Upper lobe of right lung (tissue), 1 donor: ENCODE results near the gene TTC28. TPM values are rescaled to one million over a fixed set of nuclear protein-coding genes. Genes with fewer than 3 reads are reported as not detected.

Source experiments
- ATAC-seq: fragments of 200-7000 bp; cut with Tn5 transposase; one replicate; pipeline ENCODE4 v1.9.1; 2020; ENCODE audit warnings: mild to moderate bottlenecking, moderate library complexity
- DNase-seq: peaks from one replicate; pipeline ENCODE4 v3.0.0-alpha.2; 2020
- H3K27ac ChIP-seq: fragments of 200-600 bp; one replicate; pipeline ENCODE4 v1.8.0; 2022
- H3K27me3 ChIP-seq: fragments of 200-600 bp; one replicate; pipeline ENCODE4 v1.8.0; 2022; ENCODE audit warnings: mild to moderate bottlenecking
- H3K36me3 ChIP-seq: fragments of 200-600 bp; one replicate; pipeline ENCODE4 v1.8.0; 2022
- H3K4me1 ChIP-seq: fragments of 200-600 bp; one replicate; pipeline ENCODE4 v1.8.0; 2022
- H3K4me3 ChIP-seq: fragments of 200-600 bp; one replicate; pipeline ENCODE4 v1.8.0; 2022; ENCODE audit warnings: mild to moderate bottlenecking
- H3K9me3 ChIP-seq: fragments of 200-600 bp; one replicate; pipeline ENCODE4 v1.8.0; 2022
- CTCF ChIP-seq: fragments of 200-600 bp; IDR thresholded peaks from one replicate; pipeline ENCODE4 v1.8.0; 2022; ENCODE audit warnings: antibody characterized with exemption
- intact Hi-C: fragments of 100-400 bp; cut with DNase I; formaldehyde crosslinking; loops from one replicate; pipeline ENCODE4 v1.11.0; 2022
- total RNA-seq: library from RNA; stranded (reverse); fragmentation: NEBNext Ultra II Directional; extraction: Animal tissue kit (Norgen Biotek cat#: 25700); gene quantifications from one replicate; pipeline ENCODE4 v1.2.1, GENCODE V29; 2021
- donor health status: DM: no; HTN: yes; CAD: no; lungs with severe emphysema.

TTC28 gene
- total RNA-seq, 1 donor from 2014 or later: 48.7 TPM

- intact Hi-C loops: no loop called here
- Histone ChIP-seq H3K36me3 (peaks cover 6% of the 10 kb centered on the region), H3K4me3 (no peak overlapping the region), H3K4me1 (peaks cover 16% of the 10 kb centered on the region), H3K27me3 (no peaks in the 10 kb centered on the region), H3K27ac (no peak overlapping the region), H3K9me3 (no peaks in the 10 kb centered on the region)
- no peak for ATAC-seq
- no peak for TF ChIP-seq CTCF
- no peak for DNase-seq
Measured at GRCh38 chr22:27973846-27974245, 705.8 kb downstream of the TTC28 start.

- intact Hi-C loops: no loop called here
- DNase-seq (no peak), ATAC-seq (no peak)
- H3K9me3 ChIP-seq: no peaks in the 10 kb centered on the region
- peaks cover 4% of the 10 kb centered on the region for H3K36me3 ChIP-seq
- H3K4me3 ChIP-seq: no peak overlapping the region
- H3K4me1 ChIP-seq: peaks cover 16% of the 10 kb centered on the region
- TF ChIP-seq CTCF: no peak
- H3K27ac ChIP-seq: no peak overlapping the region
- no peaks in the 10 kb centered on the region for H3K27me3 ChIP-seq
Measured at GRCh38 chr22:27972732-27973698, 706.6 kb downstream of the TTC28 start.

- no peaks in the 10 kb centered on the region for H3K9me3 ChIP-seq
- H3K36me3 ChIP-seq: no peaks in the 10 kb centered on the region
- DNase-seq: no peak
- no peak overlapping the region for H3K27ac ChIP-seq
- no peak for TF ChIP-seq CTCF
- no peaks in the 10 kb centered on the region for H3K27me3 ChIP-seq
- no peak for ATAC-seq
- H3K4me3 ChIP-seq: no peak overlapping the region
- intact Hi-C loops: no loop called here
- H3K4me1 ChIP-seq: peaks cover 16% of the 10 kb centered on the region
Measured at GRCh38 chr22:27971926-27972325, 707.7 kb downstream of the TTC28 start.

GRCh38 chr22:27970596-27971220 is 708.9 kb downstream of the TTC28 start:
- no peak overlapping the region for H3K4me3 ChIP-seq
- H3K9me3 ChIP-seq: no peaks in the 10 kb centered on the region
- intact Hi-C loops: no loop called here
- peaks cover 12% of the 10 kb centered on the region for H3K4me1 ChIP-seq
- H3K36me3 ChIP-seq: no peaks in the 10 kb centered on the region
- H3K27me3 ChIP-seq: no peaks in the 10 kb centered on the region
- DNase-seq: no peak
- ATAC-seq: no peak
- H3K27ac ChIP-seq: no peak overlapping the region
- no peak for TF ChIP-seq CTCF

- TF ChIP-seq CTCF: no peak
- Histone ChIP-seq H3K27me3 (no peaks in the 10 kb centered on the region), H3K9me3 (no peaks in the 10 kb centered on the region), H3K4me1 (no peaks in the 10 kb centered on the region), H3K36me3 (no peaks in the 10 kb centered on the region), H3K27ac (no peak overlapping the region), H3K4me3 (no peak overlapping the region)
- no peak for ATAC-seq
- intact Hi-C loops: no loop called here
- DNase-seq: no peak
Measured at GRCh38 chr22:27966168-27967064, 713.2 kb downstream of the TTC28 start.
